Parathyroid adenoma (tissue), 2 donors: ENCODE measurements around the gene KIF17.
A peak's percentile ranks its signal among the peaks of the same experiment; 100 is the strongest.

ENCODE experiments used
- H2AFZ ChIP-seq: fragments of 300-600 bp; sonication (generic); one replicate; pipeline ENCODE4 v1.7.0; 2017; ENCODE audit warnings: antibody characterized with exemption, mild to moderate bottlenecking
- H3K27ac ChIP-seq: fragments of 300-600 bp; sonication (generic); one replicate; pipeline ENCODE4 v1.7.0; 2017
- H3K27me3 ChIP-seq: fragments of 300-600 bp; sonication (generic); one replicate; pipeline ENCODE4 v1.7.0; 2017; ENCODE audit warnings: low read length; ENCODE audit not compliant: control insufficient read depth, insufficient read depth
- H3K36me3 ChIP-seq: fragments of 300-600 bp; sonication (generic); one replicate; pipeline ENCODE4 v1.7.0; 2017; ENCODE audit warnings: low read length; ENCODE audit not compliant: control insufficient read depth, insufficient read depth
- H3K4me1 ChIP-seq: fragments of 300-600 bp; sonication (generic); one replicate; pipeline ENCODE4 v1.7.0; 2017; ENCODE audit warnings: control low read depth
- H3K4me2 ChIP-seq: fragments of 300-600 bp; sonication (generic); one replicate; pipeline ENCODE4 v1.7.0; 2017; ENCODE audit warnings: low read length
- H3K4me3 ChIP-seq: fragments of 300-600 bp; sonication (generic); one replicate; pipeline ENCODE4 v1.7.0; 2017; ENCODE audit warnings: low read depth, low read length
- H3K79me2 ChIP-seq: fragments of 300-600 bp; sonication (generic); one replicate; pipeline ENCODE4 v1.7.0; 2017; ENCODE audit warnings: control low read depth
- H3K9ac ChIP-seq: fragments of 300-600 bp; sonication (generic); one replicate; pipeline ENCODE4 v1.7.0; 2017; ENCODE audit warnings: mild to moderate bottlenecking
- H3K9me3 ChIP-seq: fragments of 300-600 bp; sonication (generic); one replicate; pipeline ENCODE4 v1.7.0; 2017; ENCODE audit warnings: low read length; ENCODE audit not compliant: control insufficient read depth
- CTCF ChIP-seq: fragments of 300-600 bp; sonication (generic); IDR thresholded peaks from one replicate; pipeline ENCODE4 v1.7.0; 2017; ENCODE audit warnings: antibody characterized with exemption, mild to moderate bottlenecking
- donor health status: primary hyperparathyroidism.

KIF17 gene

GRCh38 chr1:20693623-20694022 lies 24.2 kb downstream of the KIF17 start:
- no peak overlapping the region for H3K4me3 ChIP-seq
- H3K9ac ChIP-seq, result no peak overlapping the region
- no peaks in the 10 kb centered on the region for H3K79me2 ChIP-seq
- no peak for TF ChIP-seq CTCF
- no peaks in the 10 kb centered on the region for H3K9me3 ChIP-seq
- H3K27me3 ChIP-seq, result no peaks in the 10 kb centered on the region
- no peak overlapping the region for H3K4me2 ChIP-seq
- H3K4me1 ChIP-seq, result no peaks in the 10 kb centered on the region
- H3K36me3 ChIP-seq, result no peaks in the 10 kb centered on the region
- H3K27ac ChIP-seq, result no peak overlapping the region
- H2AFZ ChIP-seq, result no peak overlapping the region

GRCh38 chr1:20691872-20692271 lies 25.9 kb downstream of the KIF17 start:
- no peaks in the 10 kb centered on the region for H3K4me1 ChIP-seq
- no peaks in the 10 kb centered on the region for H3K36me3 ChIP-seq
- no peak overlapping the region for H3K27ac ChIP-seq
- no peaks in the 10 kb centered on the region for H3K9me3 ChIP-seq
- no peak overlapping the region for H3K4me2 ChIP-seq
- no peak overlapping the region for H2AFZ ChIP-seq
- no peak overlapping the region for H3K9ac ChIP-seq
- no peak overlapping the region for H3K4me3 ChIP-seq
- no peaks in the 10 kb centered on the region for H3K79me2 ChIP-seq
- no peaks in the 10 kb centered on the region for H3K27me3 ChIP-seq
- no peak for TF ChIP-seq CTCF

- Histone ChIP-seq H2AFZ (no peak overlapping the region), H3K27me3 (no peaks in the 10 kb centered on the region), H3K79me2 (no peaks in the 10 kb centered on the region), H3K36me3 (no peaks in the 10 kb centered on the region), H3K9ac (no peak overlapping the region), H3K4me3 (no peak overlapping the region), H3K4me1 (no peaks in the 10 kb centered on the region), H3K4me2 (no peak overlapping the region), H3K9me3 (no peaks in the 10 kb centered on the region), H3K27ac (no peak overlapping the region)
- no peak for TF ChIP-seq CTCF
These were observed 28.2 kb downstream of the KIF17 start for GRCh38 chr1:20689645-20690056.

DNA sequence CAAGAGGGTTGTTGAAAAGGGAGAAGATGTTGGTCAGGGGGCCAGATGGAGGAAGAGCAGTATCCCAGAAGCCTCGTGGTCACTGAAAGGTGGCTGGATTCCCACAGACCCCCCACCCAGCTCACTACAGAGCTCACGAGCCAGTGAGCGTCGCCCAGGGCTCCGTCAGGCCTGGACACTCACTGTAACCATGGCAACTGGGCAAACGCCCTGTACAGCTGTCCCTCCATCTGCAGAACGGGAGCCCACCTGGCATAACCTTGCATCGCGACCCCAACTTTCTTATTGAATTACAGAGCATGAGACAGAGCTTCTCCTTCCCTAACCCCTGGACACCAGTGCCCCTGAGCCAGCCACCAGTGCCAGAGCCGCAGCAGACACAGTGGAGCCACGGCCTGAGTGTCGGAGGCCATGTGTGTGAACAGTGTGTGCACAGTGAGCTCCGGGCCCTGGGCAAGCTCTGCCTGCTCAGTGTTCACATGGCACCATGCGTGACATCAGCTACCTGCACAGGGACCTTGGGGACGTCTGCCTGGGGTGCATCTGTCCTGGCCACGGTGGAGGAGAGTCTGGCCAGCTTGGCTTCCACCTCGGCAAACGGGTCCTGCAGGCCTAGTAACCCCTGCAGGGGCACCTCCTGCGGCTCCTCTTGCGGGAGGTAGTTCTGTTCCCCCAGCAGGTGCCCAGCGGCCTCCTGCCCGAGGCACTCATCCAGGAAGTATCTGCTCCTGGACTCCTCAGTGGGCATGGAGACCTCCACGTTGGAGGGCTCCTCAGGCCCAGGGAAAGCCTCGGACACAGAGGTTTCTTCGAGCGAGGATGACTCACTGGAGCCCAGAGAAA lies 30.7 kb downstream of the KIF17 start:
- Histone ChIP-seq H3K36me3 (no peaks in the 10 kb centered on the region), H3K9me3 (no peaks in the 10 kb centered on the region), H3K9ac (no peak overlapping the region), H2AFZ (no peak overlapping the region), H3K27ac (no peak overlapping the region), H3K27me3 (no peaks in the 10 kb centered on the region), H3K4me3 (no peak overlapping the region), H3K4me2 (no peak overlapping the region), H3K79me2 (no peaks in the 10 kb centered on the region), H3K4me1 (no peaks in the 10 kb centered on the region)
- TF ChIP-seq CTCF, result no peak

DNA sequence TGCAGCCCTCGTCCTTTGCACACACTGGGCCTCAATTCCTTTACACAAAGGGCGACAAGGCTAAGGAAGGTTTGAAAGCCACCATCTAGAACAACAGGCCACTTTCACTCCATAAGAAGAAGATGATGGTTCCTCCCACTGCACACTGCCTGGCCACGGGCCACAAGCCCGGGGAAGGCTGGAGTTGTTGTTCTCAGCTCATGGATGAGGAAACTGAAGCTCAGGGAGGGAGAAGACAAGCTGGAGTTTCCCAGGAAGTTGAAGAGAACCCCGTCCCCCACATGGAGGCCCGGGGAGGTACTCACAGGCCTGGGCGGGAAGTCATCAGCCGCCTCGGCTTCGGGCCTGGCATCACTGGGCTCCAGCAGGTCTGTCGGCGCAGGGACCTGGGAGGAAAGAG lies 32.1 kb downstream of the KIF17 start:
- Histone ChIP-seq H3K4me2 (no peak overlapping the region), H2AFZ (no peak overlapping the region), H3K79me2 (no peaks in the 10 kb centered on the region), H3K9me3 (no peaks in the 10 kb centered on the region), H3K4me1 (no peaks in the 10 kb centered on the region), H3K36me3 (no peaks in the 10 kb centered on the region), H3K9ac (no peak overlapping the region), H3K27ac (peak overlapping the region; percentile 64), H3K27me3 (no peaks in the 10 kb centered on the region), H3K4me3 (no peak overlapping the region)
- no peak for TF ChIP-seq CTCF
